Neural progenitor cell (in vitro differentiated cells): ENCODE data around the gene ZNF350. TPM values are rescaled to one million over a fixed set of nuclear protein-coding genes. Genes with fewer than 3 reads are reported as not detected.
"Not testable (repeated sequence)": the region's sequence is repeated elsewhere in the genome, so short reads cannot be mapped to it uniquely, and the experiment has no call there.

Source experiments
- DNase-seq: peaks from one replicate; pipeline ENCODE4 v3.0.0-alpha.2; 2016; ENCODE audit warnings: low spot score
- H2AFZ ChIP-seq: fragments of 200-600 bp; sonication (generic); replicated peaks from 2 replicates; pipeline ENCODE4 v1.6.1; 2016; ENCODE audit warnings: antibody characterized with exemption
- H3F3A ChIP-seq: fragments of 200-600 bp; sonication (generic); 2 replicates; pipeline ENCODE4 v1.6.1; 2016; ENCODE audit warnings: antibody characterized with exemption, low read depth
- H3K27ac ChIP-seq: fragments of 200-600 bp; sonication (generic); 2 replicates; pipeline ENCODE4 v1.5.1; 2016; ENCODE audit warnings: mild to moderate bottlenecking
- H3K27me3 ChIP-seq: fragments of 200-600 bp; sonication (generic); 2 replicates; pipeline ENCODE4 v1.6.1; 2016; ENCODE audit warnings: mild to moderate bottlenecking, moderate library complexity
- H3K36me3 ChIP-seq: fragments of 200-600 bp; sonication (generic); 2 replicates; pipeline ENCODE4 v1.5.1; 2016
- H3K4me1 ChIP-seq: fragments of 200-600 bp; sonication (generic); 2 replicates; pipeline ENCODE4 v1.6.1; 2016; ENCODE audit warnings: mixed run types
- H3K4me2 ChIP-seq: fragments of 200-600 bp; sonication (generic); 2 replicates; pipeline ENCODE4 v1.6.1; 2016
- H3K4me3 ChIP-seq: fragments of 200-600 bp; sonication (generic); 2 replicates; pipeline ENCODE4 v1.5.1; 2016
- H3K79me2 ChIP-seq: fragments of 200-600 bp; sonication (generic); 2 replicates; pipeline ENCODE4 v1.6.1; 2016; ENCODE audit warnings: low read depth
- H3K9ac ChIP-seq: fragments of 200-600 bp; sonication (generic); 2 replicates; pipeline ENCODE4 v1.6.1; 2016
- H3K9me3 ChIP-seq: fragments of 200-600 bp; sonication (generic); 2 replicates; pipeline ENCODE4 v1.5.1; 2016; ENCODE audit warnings: low read depth
- H4K20me1 ChIP-seq: fragments of 200-600 bp; sonication (generic); 2 replicates; pipeline ENCODE4 v1.6.1; 2016; ENCODE audit warnings: low read depth
- H3K27ac Mint-ChIP-seq: 3 replicates; pipeline ENCODE4 v1.8.0; 2021; ENCODE audit warnings: mixed read lengths
- H3K27me3 Mint-ChIP-seq: 2 replicates; pipeline ENCODE4 v1.8.0; 2022; ENCODE audit warnings: low read depth, mild to moderate bottlenecking, inconsistent platforms, moderate library complexity, mixed read lengths; ENCODE audit not compliant: insufficient read depth
- H3K36me3 Mint-ChIP-seq: 3 replicates; pipeline ENCODE4 v1.8.0; 2021; ENCODE audit warnings: mixed read lengths
- H3K4me1 Mint-ChIP-seq: 3 replicates; pipeline ENCODE4 v1.8.0; 2021; ENCODE audit warnings: mixed read lengths
- H3K4me3 Mint-ChIP-seq: 3 replicates; pipeline ENCODE4 v1.8.0; 2021; ENCODE audit warnings: mild to moderate bottlenecking, moderate library complexity, mixed read lengths
- H3K9me3 Mint-ChIP-seq: 3 replicates; pipeline ENCODE4 v1.8.0; 2020; ENCODE audit warnings: mixed read lengths
- CTCF ChIP-seq: fragments of 200-600 bp; sonication (generic); IDR thresholded peaks from 2 replicates; pipeline ENCODE4 v1.5.1; 2017; ENCODE audit warnings: antibody characterized with exemption, mild to moderate bottlenecking
- EZH2 ChIP-seq: fragments of 200-600 bp; sonication (generic); IDR thresholded peaks from 2 replicates; pipeline ENCODE4 v1.6.1; 2017; ENCODE audit warnings: antibody characterized with exemption, mild to moderate bottlenecking, moderate library complexity
- EZH2phosphoT487 ChIP-seq: fragments of 200-600 bp; sonication (generic); IDR thresholded peaks from 2 replicates; pipeline ENCODE4 v1.6.1; 2017; ENCODE audit warnings: antibody characterized with exemption
- total RNA-seq: library from RNA; depleted of rRNA; stranded (reverse); fragments of >200 nt; gene quantifications from 2 replicates; pipeline ENCODE4 v1.2.3, GENCODE V29; 2015; ENCODE audit warnings: low replicate concordance

The ZNF350 gene
- total RNA-seq, 1 donor from 2014 or later: 7.3 TPM

DNA sequence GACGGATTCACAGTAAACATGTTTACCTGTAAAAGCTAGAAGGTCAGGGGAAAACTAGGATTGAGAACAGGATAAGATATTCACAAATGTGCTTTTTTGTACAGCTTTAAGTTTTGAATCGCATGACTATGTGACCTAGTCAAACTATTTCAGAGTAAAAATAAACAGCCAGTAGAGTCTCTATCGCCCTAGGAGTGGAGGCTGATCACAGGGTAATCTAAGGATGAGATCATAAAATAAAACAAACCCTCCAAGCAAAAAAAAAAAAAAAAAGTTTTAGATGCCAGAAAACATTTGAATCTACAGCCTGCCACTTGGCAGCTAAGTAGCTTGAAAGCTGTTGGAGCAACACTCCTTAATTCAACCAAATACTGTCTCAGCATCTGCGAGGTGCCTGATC, 26.8 kb downstream of the ZNF350 start:
- no peaks in the 10 kb centered on the region for H3K36me3 ChIP-seq
- DNase-seq: no peak
- TF ChIP-seq EZH2phosphoT487: no peak
- no peak for TF ChIP-seq CTCF
- no peak for TF ChIP-seq EZH2
- no peak overlapping the region for H3K4me3 ChIP-seq
- H3K4me1 ChIP-seq: no peaks in the 10 kb centered on the region
- Mint-ChIP-seq H3K9me3 (peaks cover 44% of the 10 kb centered on the region), H3K4me3 (no peak overlapping the region), H3K36me3 (peaks cover 17% of the 10 kb centered on the region), H3K27ac (no peak overlapping the region), H3K27me3 (no peaks in the 10 kb centered on the region), H3K4me1 (no peaks in the 10 kb centered on the region)
- H3K9ac ChIP-seq: no peak overlapping the region
- H3K9me3 ChIP-seq: peaks cover 6% of the 10 kb centered on the region
- H3K27ac ChIP-seq: no peak overlapping the region
- H3K79me2 ChIP-seq: no peaks in the 10 kb centered on the region
- no peaks in the 10 kb centered on the region for H3F3A ChIP-seq
- H3K27me3 ChIP-seq: no peaks in the 10 kb centered on the region
- no peaks in the 10 kb centered on the region for H4K20me1 ChIP-seq
- H3K4me2 ChIP-seq: no peak overlapping the region
- no peak overlapping the region for H2AFZ ChIP-seq

GRCh38 chr19:51957846-51958245, 28.8 kb downstream of the ZNF350 start:
- not testable (repeated sequence) for H3K36me3 Mint-ChIP-seq, H3K36me3 ChIP-seq, H3K27ac ChIP-seq, H4K20me1 ChIP-seq, H3K27me3 ChIP-seq, H3K9me3 ChIP-seq, H3K27ac Mint-ChIP-seq, H3K4me2 ChIP-seq, DNase-seq, H3K4me1 ChIP-seq, H3F3A ChIP-seq, H2AFZ ChIP-seq, H3K27me3 Mint-ChIP-seq, H3K4me1 Mint-ChIP-seq, H3K9ac ChIP-seq, H3K4me3 ChIP-seq, H3K79me2 ChIP-seq, H3K4me3 Mint-ChIP-seq
- peaks cover 42% of the 10 kb centered on the region for H3K9me3 Mint-ChIP-seq

DNA sequence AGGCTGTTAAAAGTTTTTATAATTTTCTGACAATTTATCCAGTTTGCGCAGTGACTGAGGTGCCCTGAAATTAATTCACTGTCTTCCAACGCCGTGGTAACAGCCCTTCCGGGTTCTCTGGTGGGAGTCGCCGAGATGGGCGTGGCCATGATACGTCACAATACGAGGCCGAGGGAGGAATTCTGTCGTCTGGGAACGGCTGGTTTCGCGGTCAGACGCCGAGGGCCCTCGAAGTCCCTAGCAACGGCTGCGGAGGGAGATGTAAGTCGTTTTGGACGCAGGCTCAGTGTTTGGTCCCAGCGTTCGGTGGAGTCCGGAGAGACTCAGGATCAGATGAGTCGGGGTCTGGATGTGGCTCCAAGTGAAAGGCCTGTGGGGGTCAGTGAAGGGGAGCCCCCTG, 37.7 kb downstream of the ZNF350 start:
- H3K4me2 ChIP-seq: no peak overlapping the region
- Mint-ChIP-seq H3K4me3 (no peak overlapping the region), H3K9me3 (peaks cover 73% of the 10 kb centered on the region), H3K27me3 (peaks cover 2% of the 10 kb centered on the region), H3K36me3 (peaks cover 38% of the 10 kb centered on the region), H3K27ac (no peak overlapping the region), H3K4me1 (no peaks in the 10 kb centered on the region)
- no peaks in the 10 kb centered on the region for H4K20me1 ChIP-seq
- no peak overlapping the region for H3K4me3 ChIP-seq
- no peak overlapping the region for H3K9ac ChIP-seq
- H3K9me3 ChIP-seq: peaks cover 40% of the 10 kb centered on the region
- TF ChIP-seq EZH2 (no peak), CTCF (no peak), EZH2phosphoT487 (no peak)
- no peak overlapping the region for H2AFZ ChIP-seq
- peaks cover 7% of the 10 kb centered on the region for H3F3A ChIP-seq
- no peaks in the 10 kb centered on the region for H3K27me3 ChIP-seq
- H3K27ac ChIP-seq: no peak overlapping the region
- DNase-seq: no peak
- H3K4me1 ChIP-seq: no peaks in the 10 kb centered on the region
- no peaks in the 10 kb centered on the region for H3K79me2 ChIP-seq
- peaks cover 31% of the 10 kb centered on the region for H3K36me3 ChIP-seq

- no peaks in the 10 kb centered on the region for H3K79me2 ChIP-seq
- Mint-ChIP-seq H3K9me3 (peaks cover 83% of the 10 kb centered on the region), H3K36me3 (peaks cover 62% of the 10 kb centered on the region), H3K4me1 (no peaks in the 10 kb centered on the region), H3K27me3 (peaks cover 2% of the 10 kb centered on the region), H3K27ac (no peak overlapping the region), H3K4me3 (no peak overlapping the region)
- peaks cover 7% of the 10 kb centered on the region for H3F3A ChIP-seq
- H3K9ac ChIP-seq: no peak overlapping the region
- no peak overlapping the region for H3K4me3 ChIP-seq
- H3K4me2 ChIP-seq: no peak overlapping the region
- H3K27ac ChIP-seq: no peak overlapping the region
- no peaks in the 10 kb centered on the region for H4K20me1 ChIP-seq
- H2AFZ ChIP-seq: no peak overlapping the region
- DNase-seq: no peak
- no peaks in the 10 kb centered on the region for H3K4me1 ChIP-seq
- peaks cover 48% of the 10 kb centered on the region for H3K9me3 ChIP-seq
- no peak for TF ChIP-seq EZH2phosphoT487
- TF ChIP-seq CTCF: no peak
- no peak for TF ChIP-seq EZH2
- H3K27me3 ChIP-seq: no peaks in the 10 kb centered on the region
- H3K36me3 ChIP-seq: peaks cover 53% of the 10 kb centered on the region
Measured at GRCh38 chr19:51946602-51947001, 40.0 kb downstream of the ZNF350 start.
